H1 (cell line): ENCODE measurements around the gene NME8. TPM values are rescaled to one million over a fixed set of nuclear protein-coding genes. Genes with fewer than 3 reads are reported as not detected.

Source experiments
- CTCF ChIA-PET: fragments of 300-600 bp; sonication (Branson Sonifier 250); formaldehyde crosslinking; loops from one replicate; lab custom pipeline; 2021; ENCODE audit not compliant: partially characterized antibody; lab: Charles Lee
- POLR2A ChIA-PET: fragments of 300-600 bp; sonication (Branson Sonifier 250); formaldehyde crosslinking; loops from one replicate; lab custom pipeline; 2021; ENCODE audit warnings: inconsistent platforms; ENCODE audit not compliant: partially characterized antibody; lab: Charles Lee
- DNase-seq, 2 experiments: peaks; one replicate each; pipeline versions ENCODE4 v3.0.0 to v3.0.0-alpha.2; 2010 to 2022; ENCODE audit warnings: low spot score in 2 of 2, low read depth in 1 of 2, mixed read lengths in 1 of 2
- FAIRE-seq: peaks from 2 replicates; lab custom pipeline; 2011; peaks lifted over from hg19 to GRCh38; lab: Jason Lieb, UNC
- H2AFZ ChIP-seq: 2 replicates; pipeline ENCODE4 v1.8.1; 2012; ENCODE audit warnings: low read length, inconsistent platforms
- H2AK5ac ChIP-seq: 2 replicates; pipeline ENCODE4 v1.6.1; 2013; ENCODE audit warnings: low read depth, low read length
- H2BK120ac ChIP-seq: replicated peaks from 2 replicates; pipeline ENCODE3; 2013; ENCODE audit warnings: low read depth, low read length, inconsistent platforms
- H2BK12ac ChIP-seq: 2 replicates; pipeline ENCODE4 v1.6.1; 2013; ENCODE audit warnings: low read depth, low read length
- H2BK15ac ChIP-seq: 2 replicates; pipeline ENCODE4 v1.6.1; 2013; ENCODE audit warnings: low read length
- H2BK20ac ChIP-seq: 2 replicates; pipeline ENCODE4 v1.6.1; 2013; ENCODE audit warnings: low read length
- H2BK5ac ChIP-seq: 2 replicates; pipeline ENCODE4 v1.6.1; 2013; ENCODE audit warnings: low read depth, low read length
- H3K14ac ChIP-seq: 2 replicates; pipeline ENCODE4 v1.6.1; 2013; ENCODE audit warnings: inconsistent platforms; ENCODE audit not compliant: insufficient read length
- H3K18ac ChIP-seq: 2 replicates; pipeline ENCODE4 v1.6.1; 2013; ENCODE audit warnings: low read length; ENCODE audit errors: extremely low read depth
- H3K23ac ChIP-seq: 2 replicates; pipeline ENCODE4 v1.6.1; 2013; ENCODE audit warnings: inconsistent platforms; ENCODE audit not compliant: insufficient read length
- H3K23me2 ChIP-seq: 2 replicates; pipeline ENCODE4 v1.6.1; 2013; ENCODE audit warnings: low read depth, low read length
- H3K27ac ChIP-seq: 2 replicates; pipeline ENCODE4 v1.6.1; 2011; ENCODE audit warnings: low read depth, low read length, inconsistent platforms
- H3K27me3 ChIP-seq, 4 experiments: replicated peaks in 1 of 4; 1 replicate in 1 of 4; 2 replicates in 3 of 4; pipeline versions ENCODE4 v1.6.1 to v1.8.1; 2011 to 2013; ENCODE audit warnings: low read length in 3 of 4, mild to moderate bottlenecking in 3 of 4, inconsistent platforms in 2 of 4, mixed read lengths in 2 of 4, moderate library complexity in 1 of 4; ENCODE audit not compliant: control insufficient read depth in 3 of 4, insufficient read depth in 3 of 4; ENCODE audit errors: extremely low read depth in 1 of 4
- H3K36me3 ChIP-seq, 4 experiments: 2 replicates each; pipeline versions ENCODE4 v1.6.1 to v1.8.1; 2011 to 2013; ENCODE audit warnings: mild to moderate bottlenecking in 4 of 4, low read length in 3 of 4, moderate library complexity in 2 of 4, control low read depth in 1 of 4, inconsistent platforms in 1 of 4; ENCODE audit not compliant: insufficient read depth in 4 of 4, control insufficient read depth in 2 of 4
- H3K4ac ChIP-seq: replicated peaks from 2 replicates; pipeline ENCODE3; 2013; ENCODE audit warnings: low read length, low read depth, mixed read lengths, inconsistent platforms; ENCODE audit not compliant: insufficient read length
- H3K4me1 ChIP-seq, 4 experiments: replicated peaks in 1 of 4; 1 replicate in 1 of 4; 2 replicates in 3 of 4; pipeline versions ENCODE4 v1.6.1 to v1.8.1; 2011 to 2013; ENCODE audit warnings: low read length in 3 of 4, inconsistent platforms in 2 of 4, mixed read lengths in 1 of 4; ENCODE audit not compliant: insufficient read depth in 4 of 4, control insufficient read depth in 3 of 4
- H3K4me2 ChIP-seq, 2 experiments: 2 replicates each; pipeline versions ENCODE4 v1.6.1 to v1.8.1; 2011 to 2013; ENCODE audit warnings: low read depth in 2 of 2, low read length in 2 of 2, control low read depth in 1 of 2, inconsistent platforms in 1 of 2, mild to moderate bottlenecking in 1 of 2; ENCODE audit not compliant: insufficient read depth in 1 of 2
- H3K4me3 ChIP-seq, 4 experiments: fragments of 200-600, 300-600 bp in 1 of 4; sonication (generic), shearing (Covaris generic), sonication (Bioruptor Twin) in 1 of 4; 2 replicates each; pipeline versions ENCODE4 v1.5.1 to v1.8.1; 2011 to 2016; ENCODE audit warnings: low read length in 4 of 4, low read depth in 3 of 4, control low read depth in 2 of 4, inconsistent platforms in 2 of 4, mild to moderate bottlenecking in 2 of 4, mixed read lengths in 1 of 4, moderate library complexity in 1 of 4; ENCODE audit not compliant: insufficient read depth in 2 of 4; ENCODE audit errors: extremely low read depth in 1 of 4
- H3K56ac ChIP-seq: replicated peaks from 2 replicates; pipeline ENCODE3; 2013; ENCODE audit warnings: low read depth, mild to moderate bottlenecking, mixed read lengths, low read length, inconsistent platforms; ENCODE audit not compliant: insufficient read length
- H3K79me1 ChIP-seq: 2 replicates; pipeline ENCODE4 v1.6.1; 2013; ENCODE audit warnings: low read depth, low read length, control low read depth
- H3K79me2 ChIP-seq, 2 experiments: 2 replicates each; pipeline versions ENCODE4 v1.6.1 to v1.8.1; 2012 to 2013; ENCODE audit warnings: low read length in 2 of 2, mild to moderate bottlenecking in 2 of 2, inconsistent platforms in 1 of 2; ENCODE audit not compliant: insufficient read depth in 2 of 2, control insufficient read depth in 1 of 2
- H3K9ac ChIP-seq, 4 experiments: replicated peaks in 1 of 4; 1 replicate in 1 of 4; 2 replicates in 3 of 4; pipeline versions ENCODE4 v1.6.1 to v1.8.1; 2011 to 2013; ENCODE audit warnings: low read depth in 3 of 4, low read length in 3 of 4, control low read depth in 2 of 4, mild to moderate bottlenecking in 2 of 4, moderate library complexity in 2 of 4, inconsistent platforms in 1 of 4; ENCODE audit errors: extremely low read depth in 1 of 4
- H3K9me3 ChIP-seq, 2 experiments: 2 replicates each; pipeline versions ENCODE4 v1.6.1 to v1.8.1; 2012 to 2013; ENCODE audit warnings: mild to moderate bottlenecking in 2 of 2, moderate library complexity in 2 of 2, control low read depth in 1 of 2, inconsistent platforms in 1 of 2, low read depth in 1 of 2, low read length in 1 of 2, mixed read lengths in 1 of 2; ENCODE audit not compliant: insufficient read depth in 2 of 2
- H4K20me1 ChIP-seq, 2 experiments: replicated peaks in 1 of 2; 2 replicates each; pipeline versions ENCODE3 to v1.8.1; 2011 to 2013; ENCODE audit warnings: inconsistent platforms in 2 of 2, low read length in 2 of 2, mild to moderate bottlenecking in 1 of 2; ENCODE audit not compliant: insufficient read depth in 2 of 2, control insufficient read depth in 1 of 2
- H4K5ac ChIP-seq: 2 replicates; pipeline ENCODE4 v1.6.1; 2013; ENCODE audit warnings: low read length, low read depth, mixed read lengths, inconsistent platforms; ENCODE audit not compliant: insufficient read length
- H4K8ac ChIP-seq: 2 replicates; pipeline ENCODE4 v1.8.0; 2013; ENCODE audit warnings: mild to moderate bottlenecking, moderate library complexity, low read length, inconsistent platforms; ENCODE audit not compliant: insufficient read depth; ENCODE audit errors: extremely low read depth
- H4K91ac ChIP-seq: replicated peaks from 2 replicates; pipeline ENCODE3; 2013; ENCODE audit warnings: low read length, mixed read lengths, inconsistent platforms; ENCODE audit not compliant: insufficient read length
- NANOG ChIP-seq: IDR thresholded peaks from 2 replicates; pipeline ENCODE4 v1.6.1; 2011; ENCODE audit warnings: low read length, low read depth, mild to moderate bottlenecking, inconsistent platforms; ENCODE audit not compliant: insufficient read depth, poor library complexity, severe bottlenecking
- POLR2A ChIP-seq, 2 experiments: IDR thresholded peaks; 1 replicate in 1 of 2; 2 replicates in 1 of 2; pipeline ENCODE4 v1.6.1; 2011; ENCODE audit warnings: low read depth in 2 of 2, low read length in 2 of 2, mild to moderate bottlenecking in 2 of 2; ENCODE audit errors: control extremely low read depth in 1 of 2
- RAD21 ChIP-seq, 2 experiments: IDR thresholded peaks in 1 of 2; conservative IDR thresholded peaks in 1 of 2; 2 replicates each; pipeline ENCODE4 v1.6.1; 2011; ENCODE audit warnings: low read depth in 2 of 2, low read length in 2 of 2, improper control_type of control experiment in 1 of 2, inconsistent platforms in 1 of 2, mild to moderate bottlenecking in 1 of 2, moderate library complexity in 1 of 2
- WGBS, 2 experiments: shearing (Covaris generic) in 1 of 2; methylation state at CpG; one replicate each; pipeline versions ENCODE4 v1.1.6 to v1.1.7; 2013 to 2015; ENCODE audit warnings: low lambda C conversion rate in 2 of 2, mixed read lengths in 2 of 2, inconsistent platforms in 1 of 2, low coverage in 1 of 2, missing lambda C conversion rate in 1 of 2; ENCODE audit not compliant: insufficient replicate concordance in 2 of 2, insufficient coverage in 1 of 2, insufficient read length in 1 of 2; ENCODE audit errors: extremely low coverage in 1 of 2, missing lambda C conversion rate in 1 of 2; 5-methylcytosine and 5-hydroxymethylcytosine counted together
- polyA plus RNA-seq, 7 experiments: library from polyadenylated mRNA; depleted of rRNA in 3 of 7; stranded (reverse) in 5 of 7; unstranded in 2 of 7; fragments of >200 nt in 5 of 7; fragments of 200-250 nt in 2 of 7; gene quantifications; 1 replicate in 5 of 7; 2 replicates in 1 of 7; 4 replicates in 1 of 7; pipeline versions ENCODE4 v1.2.1 to v1.2.3, GENCODE V29; 2011 to 2013; ENCODE audit warnings: missing spikeins in 2 of 7, mixed read lengths in 2 of 7
- total RNA-seq: library from RNA; stranded (reverse); fragmentation: NEBNext Ultra II Directional; extraction: Animal tissue kit (Norgen Biotek cat#: 25700); gene quantifications from 2 replicates; pipeline ENCODE4 v1.2.1, GENCODE V29; 2021
- TF ChIP-seq, protein P1 (sequence below): IDR thresholded peaks from 2 replicates; pipeline ENCODE4 v1.6.1; 2012; ENCODE audit warnings: low read length, inconsistent platforms

NME8 gene
- total and polyA plus RNA-seq, 2 of the 8 experiments (the other 6 are each of a cell fraction or from before 2014, with no cell fraction given): 0.22 to 0.44 TPM

DNA sequence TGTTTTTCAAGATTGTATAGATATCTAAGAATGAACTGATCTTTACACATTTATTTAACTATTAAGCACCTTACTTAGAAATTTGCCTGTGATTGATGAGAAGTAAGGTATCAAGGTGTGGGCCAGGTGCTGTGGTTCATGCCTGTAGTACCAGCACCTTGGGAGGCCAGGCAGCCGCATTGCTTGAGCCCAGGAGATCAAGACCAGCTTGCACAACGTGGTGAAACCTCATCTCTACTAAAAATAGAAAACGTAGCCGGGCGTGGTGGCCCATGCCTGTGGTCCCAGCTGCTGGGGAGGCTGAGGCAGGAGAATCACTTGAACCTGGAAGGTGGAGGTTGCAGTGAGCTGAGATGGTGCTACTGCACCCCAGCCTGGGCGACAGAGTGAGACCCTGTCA lies 33.7 kb downstream of the NME8 start:
- H2BK20ac ChIP-seq: no peak overlapping the region
- H2AK5ac ChIP-seq: no peak overlapping the region
- no peak overlapping the region for H3K9ac ChIP-seq
- H2BK120ac ChIP-seq: no peak overlapping the region
- H3K36me3 ChIP-seq: no peaks in the 10 kb centered on the region
- no peaks in the 10 kb centered on the region for H3K23me2 ChIP-seq
- H3K4me2 ChIP-seq: no peak overlapping the region
- DNase-seq: no peak
- WGBS, 2 experiments: 98% methylated on average over 6 of the region's 6 CpGs; no CpG with 5 or more reads in 1 of the 2 experiments
- H2BK12ac ChIP-seq: no peak overlapping the region
- H3K4ac ChIP-seq: no peak overlapping the region
- no peaks in the 10 kb centered on the region for H3K9me3 ChIP-seq
- H4K91ac ChIP-seq: no peak overlapping the region
- H3K18ac ChIP-seq: no peak overlapping the region
- H3K27me3 ChIP-seq: no peaks in the 10 kb centered on the region
- no peaks in the 10 kb centered on the region for H3K79me2 ChIP-seq
- H3K56ac ChIP-seq: no peak overlapping the region
- no peak for TF ChIP-seq RAD21 (IDR thresholded peaks at IDR 0.05 in 1 of 2, conservative IDR thresholded peaks at IDR 0.05 in 1 of 2; ENCODE audit: low read depth in 2 of 2, low read length in 2 of 2)
- no peak for TF ChIP-seq NANOG
- TF ChIP-seq, protein P1, sequence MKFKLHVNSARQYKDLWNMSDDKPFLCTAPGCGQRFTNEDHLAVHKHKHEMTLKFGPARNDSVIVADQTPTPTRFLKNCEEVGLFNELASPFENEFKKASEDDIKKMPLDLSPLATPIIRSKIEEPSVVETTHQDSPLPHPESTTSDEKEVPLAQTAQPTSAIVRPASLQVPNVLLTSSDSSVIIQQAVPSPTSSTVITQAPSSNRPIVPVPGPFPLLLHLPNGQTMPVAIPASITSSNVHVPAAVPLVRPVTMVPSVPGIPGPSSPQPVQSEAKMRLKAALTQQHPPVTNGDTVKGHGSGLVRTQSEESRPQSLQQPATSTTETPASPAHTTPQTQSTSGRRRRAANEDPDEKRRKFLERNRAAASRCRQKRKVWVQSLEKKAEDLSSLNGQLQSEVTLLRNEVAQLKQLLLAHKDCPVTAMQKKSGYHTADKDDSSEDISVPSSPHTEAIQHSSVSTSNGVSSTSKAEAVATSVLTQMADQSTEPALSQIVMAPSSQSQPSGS: no peak
- no peak for TF ChIP-seq POLR2A (IDR thresholded peaks at IDR 0.05; ENCODE audit: control extremely low read depth in 1 of 2, low read depth in 2 of 2, low read length in 2 of 2)
- no peaks in the 10 kb centered on the region for H4K20me1 ChIP-seq
- no peak overlapping the region for H2AFZ ChIP-seq
- no peak overlapping the region for H4K8ac ChIP-seq
- no peak overlapping the region for H2BK5ac ChIP-seq
- no peaks in the 10 kb centered on the region for H3K79me1 ChIP-seq
- FAIRE-seq: no peak
- ChIA-PET CTCF (interaction anchor here (1.2 kb wide), 1 partner anchor 19 kb away, joined by 5 read pairs; no protein-coding TSS in a partner anchor), POLR2A (no interaction called here)
- H3K4me3 ChIP-seq: no peak overlapping the region
- no peak overlapping the region for H3K14ac ChIP-seq
- H4K5ac ChIP-seq: no peak overlapping the region
- no peak overlapping the region for H2BK15ac ChIP-seq
- no peak overlapping the region for H3K23ac ChIP-seq
- H3K4me1 ChIP-seq: no peaks in the 10 kb centered on the region
- no peak overlapping the region for H3K27ac ChIP-seq
